GM21529 (cell line): ENCODE results near the gene COL4A2.

Source experiments
- ATAC-seq: cut with Tn5 transposase; IDR thresholded peaks from one replicate; pipeline ENCODE4 v1.9.1; 2021; ENCODE audit not compliant: unreplicated experiment

COL4A2 gene

GRCh38 chr13:110289661-110290060, 17.4 kb upstream of the COL4A2 start:
- no peak for ATAC-seq

GRCh38 chr13:110290153-110290552, 16.9 kb upstream of the COL4A2 start:
- ATAC-seq = no peak

GRCh38 chr13:110290826-110291225, 16.3 kb upstream of the COL4A2 start:
- no peak for ATAC-seq

- ATAC-seq = no peak
Measured at GRCh38 chr13:110291286-110291685, 15.8 kb upstream of the COL4A2 start.

- ATAC-seq = no peak
Measured at GRCh38 chr13:110293037-110293436, 14.0 kb upstream of the COL4A2 start.

GRCh38 chr13:110293649-110294048, 13.4 kb upstream of the COL4A2 start:
- ATAC-seq = no peak

GRCh38 chr13:110294146-110294545, 12.9 kb upstream of the COL4A2 start:
- no peak for ATAC-seq

GRCh38 chr13:110294622-110295021, 12.5 kb upstream of the COL4A2 start:
- ATAC-seq = no peak

- ATAC-seq = no peak
Measured at GRCh38 chr13:110297011-110297410, 10.1 kb upstream of the COL4A2 start.

GRCh38 chr13:110297766-110298504, 9.1 kb upstream of the COL4A2 start:
- no peak for ATAC-seq

- ATAC-seq = no peak
Measured at GRCh38 chr13:110298505-110299282, 8.4 kb upstream of the COL4A2 start.

GRCh38 chr13:110299283-110299840, 7.7 kb upstream of the COL4A2 start:
- ATAC-seq = no peak

GRCh38 chr13:110300090-110300815, 6.8 kb upstream of the COL4A2 start:
- ATAC-seq = no peak

- no peak for ATAC-seq
Measured at GRCh38 chr13:110301083-110301482, 6.0 kb upstream of the COL4A2 start.

- ATAC-seq = no peak
Measured at GRCh38 chr13:110301606-110302553, 5.2 kb upstream of the COL4A2 start.

GRCh38 chr13:110302997-110303396, 4.1 kb upstream of the COL4A2 start:
- ATAC-seq = no peak

- ATAC-seq = no peak
Measured at GRCh38 chr13:110303644-110304043, 3.4 kb upstream of the COL4A2 start.

- ATAC-seq = no peak
Measured at GRCh38 chr13:110304256-110304655, 2.8 kb upstream of the COL4A2 start.

GRCh38 chr13:110305001-110305400, 2.1 kb upstream of the COL4A2 start:
- ATAC-seq = no peak

- no peak for ATAC-seq
Measured at GRCh38 chr13:110305544-110305943, 1.5 kb upstream of the COL4A2 start.
